Left lung (tissue), 10 donors: Measurements from ENCODE around the gene ERV3-1. TPM values are rescaled to one million over a fixed set of nuclear protein-coding genes. Genes with fewer than 3 reads are reported as not detected.
A peak's percentile ranks its signal among the peaks of the same experiment; 100 is the strongest.
"Not testable (repeated sequence)": the region's sequence is repeated elsewhere in the genome, so short reads cannot be mapped to it uniquely, and the experiment has no call there.

Source experiments
- ATAC-seq: fragments of 200-7000 bp; cut with Tn5 transposase; one replicate; pipeline ENCODE4 v1.9.1; 2020; ENCODE audit warnings: moderate library complexity
- DNase-seq, 4 donors: peaks; one replicate each; pipeline ENCODE4 v3.0.0-alpha.2; 2013 to 2020
- H3K27ac ChIP-seq, 2 donors: fragments of 200-600 bp; sonication (generic) in 1 of 2; one replicate each; pipeline versions ENCODE4 v1.5.0 to v1.8.0; 2020 to 2021
- H3K27me3 ChIP-seq, 2 donors: fragments of 200-600 bp; sonication (generic) in 1 of 2; one replicate each; pipeline versions ENCODE4 v1.5.0 to v1.8.0; 2020 to 2021
- H3K36me3 ChIP-seq, 2 donors: fragments of 200-600 bp; sonication (generic) in 1 of 2; one replicate each; pipeline versions ENCODE4 v1.5.0 to v1.8.0; 2020 to 2021
- H3K4me1 ChIP-seq, 2 donors: fragments of 200-600 bp; one replicate each; pipeline ENCODE4 v1.8.0; 2021
- H3K4me3 ChIP-seq, 2 donors: fragments of 200-600 bp; sonication (generic) in 1 of 2; one replicate each; pipeline versions ENCODE4 v1.5.0 to v1.8.0; 2020 to 2021; ENCODE audit warnings: mild to moderate bottlenecking in 1 of 2
- H3K9me3 ChIP-seq, 2 donors: fragments of 200-600 bp; sonication (generic) in 1 of 2; one replicate each; pipeline versions ENCODE4 v1.5.0 to v1.8.0; 2020 to 2021
- CTCF ChIP-seq, 2 donors: fragments of 200-600 bp; sonication (generic) in 1 of 2; IDR thresholded peaks; one replicate each; pipeline versions ENCODE4 v1.5.0 to v1.8.0; 2021; ENCODE audit warnings: antibody characterized with exemption in 2 of 2
- intact Hi-C, 2 donors: fragments of 100-400 bp; cut with DNase I; formaldehyde crosslinking; loops; one replicate each; pipeline versions ENCODE4 v1.11.2 to v1.14.2; 2022
- polyA plus RNA-seq, 6 donors: library from polyadenylated mRNA; unstranded; fragments of 120-200 nt; gene quantifications; one replicate each; pipeline ENCODE4 v1.2.1, GENCODE V29; 2013; ENCODE audit not compliant: insufficient read length in 6 of 6
- total RNA-seq, 2 donors: library from RNA; stranded (reverse); fragmentation: NEBNext Ultra II Directional; extraction: Animal tissue kit (Norgen Biotek cat#: 25700); gene quantifications; one replicate each; pipeline ENCODE4 v1.2.1, GENCODE V29; 2021
- donor health status: DM: no; HTN: yes; CAD: no.
- donor health status: DM: no; HTN: no; CAD: no.

Gene ERV3-1
- total and polyA plus RNA-seq, 8 donors = 17.0 to 75.7 (median 60.6) TPM

GRCh38 chr7:65037740-65038688, 31.5 kb upstream of the ERV3-1 start:
- peak overlapping the region; percentile 78 to 86 for H3K27ac ChIP-seq
- no peak for TF ChIP-seq CTCF (IDR thresholded peaks at IDR 0.05)
- DNase-seq (peak; percentile 83 to 98 (median 96)), ATAC-seq (peak; percentile 93)
- H3K27me3 ChIP-seq = no peaks in the 10 kb centered on the region
- intact Hi-C loops = no loop called here
- no peaks in the 10 kb centered on the region for H3K9me3 ChIP-seq
- H3K4me3 ChIP-seq = peak overlapping the region; percentile 51 to 62
- H3K4me1 ChIP-seq = peaks cover 6 to 25% of the 10 kb centered on the region in 2 donors
- no peaks in the 10 kb centered on the region for H3K36me3 ChIP-seq

GRCh38 chr7:65036526-65036925, 30.0 kb upstream of the ERV3-1 start:
- H3K4me1 ChIP-seq = peaks cover 6 to 25% of the 10 kb centered on the region in 2 donors
- H3K9me3 ChIP-seq, intact Hi-C loops, H3K36me3 ChIP-seq, H3K27me3 ChIP-seq: not testable (repeated sequence)
- H3K27ac ChIP-seq = peak overlapping the region; percentile 44 to 86
- ATAC-seq = peak; percentile 4
- peak overlapping the region in 1 of 2 donors; percentile 6 for H3K4me3 ChIP-seq
- DNase-seq = peak in 2 of 4 donors; percentile 9 to 41

GRCh38 chr7:65035469-65035868, 29.0 kb upstream of the ERV3-1 start:
- H3K36me3 ChIP-seq, ATAC-seq, DNase-seq, H3K4me3 ChIP-seq, intact Hi-C loops, H3K27me3 ChIP-seq, H3K9me3 ChIP-seq: not testable (repeated sequence)
- Histone ChIP-seq H3K27ac (peak overlapping the region in 1 of 2 donors; percentile 86), H3K4me1 (peaks cover 6 to 25% of the 10 kb centered on the region in 2 donors)

GRCh38 chr7:65034120-65034782, 27.8 kb upstream of the ERV3-1 start:
- H3K27ac ChIP-seq, H3K4me3 ChIP-seq, H3K9me3 ChIP-seq, intact Hi-C loops, H3K27me3 ChIP-seq, ATAC-seq, DNase-seq, H3K36me3 ChIP-seq: not testable (repeated sequence)
- H3K4me1 ChIP-seq = peaks cover 1 to 13% of the 10 kb centered on the region in 2 donors

- H3K4me3 ChIP-seq, ATAC-seq, DNase-seq, H3K9me3 ChIP-seq, H3K36me3 ChIP-seq, H3K27me3 ChIP-seq, intact Hi-C loops, H3K27ac ChIP-seq: not testable (repeated sequence)
- H3K4me1 ChIP-seq = peaks cover 0 to 11% of the 10 kb centered on the region in 2 donors
Measured at GRCh38 chr7:65033391-65033790, 26.9 kb upstream of the ERV3-1 start.

- H3K27me3 ChIP-seq, H3K4me3 ChIP-seq, H3K36me3 ChIP-seq, intact Hi-C loops, H3K4me1 ChIP-seq, H3K9me3 ChIP-seq, H3K27ac ChIP-seq, ATAC-seq, DNase-seq: not testable (repeated sequence)
Measured at GRCh38 chr7:65025023-65025422, 18.5 kb upstream of the ERV3-1 start.

GRCh38 chr7:65020978-65021377, 14.5 kb upstream of the ERV3-1 start:
- intact Hi-C loops, H3K27me3 ChIP-seq, H3K27ac ChIP-seq, H3K4me1 ChIP-seq, H3K4me3 ChIP-seq, H3K9me3 ChIP-seq, H3K36me3 ChIP-seq: not testable (repeated sequence)
- DNase-seq = peak in 2 of 4 donors; percentile 72 to 77
- ATAC-seq = peak; percentile 86

GRCh38 chr7:65009881-65010280, 3.4 kb upstream of the ERV3-1 start:
- intact Hi-C loops = not testable (repeated sequence)

GRCh38 chr7:65009394-65009793, 2.9 kb upstream of the ERV3-1 start:
- ATAC-seq, intact Hi-C loops, H3K27me3 ChIP-seq, H3K27ac ChIP-seq, DNase-seq, H3K9me3 ChIP-seq, H3K36me3 ChIP-seq, H3K4me3 ChIP-seq: not testable (repeated sequence)
- H3K4me1 ChIP-seq = peaks cover 8 to 21% of the 10 kb centered on the region in 2 donors

More at GRCh38 chr7:65009881-65010280, 3.4 kb upstream of the ERV3-1 start:
- not testable (repeated sequence) for H3K27ac ChIP-seq, H3K4me3 ChIP-seq, ATAC-seq, H3K9me3 ChIP-seq, DNase-seq, H3K27me3 ChIP-seq, H3K36me3 ChIP-seq
- peaks cover 8 to 16% of the 10 kb centered on the region in 2 donors for H3K4me1 ChIP-seq

GRCh38 chr7:65007036-65007435, 549 bp upstream of the ERV3-1 start:
- peak; percentile 33 for ATAC-seq
- H3K36me3 ChIP-seq, H3K9me3 ChIP-seq, DNase-seq, intact Hi-C loops, H3K27me3 ChIP-seq: not testable (repeated sequence)
- H3K27ac ChIP-seq = peak overlapping the region; percentile 21 to 88
- H3K4me1 ChIP-seq = peaks cover 8 to 45% of the 10 kb centered on the region in 2 donors
- peak overlapping the region in 1 of 2 donors; percentile 70 for H3K4me3 ChIP-seq
